Measurements from ENCODE around the gene ZXDC.

ZXDC gene

GRCh38 chr3:126511291-126511690, 35.6 kb upstream of the ZXDC start:
- no peak for DNase-seq

- DNase-seq = no peak
Measured at GRCh38 chr3:126510308-126510910, 34.7 kb upstream of the ZXDC start.

GRCh38 chr3:126509597-126510307, 34.1 kb upstream of the ZXDC start:
- DNase-seq = no peak

GRCh38 chr3:126508564-126508964, 32.9 kb upstream of the ZXDC start:
- DNase-seq = no peak

GRCh38 chr3:126507886-126508285, 32.2 kb upstream of the ZXDC start:
- DNase-seq = no peak

GRCh38 chr3:126503701-126504100, 28.0 kb upstream of the ZXDC start:
- no peak for DNase-seq

GRCh38 chr3:126502656-126503055, 27.0 kb upstream of the ZXDC start:
- no peak for DNase-seq

GRCh38 chr3:126501736-126502135, 26.0 kb upstream of the ZXDC start:
- DNase-seq = no peak

- DNase-seq = no peak
Measured at GRCh38 chr3:126501054-126501453, 25.4 kb upstream of the ZXDC start.

- no peak for DNase-seq
Measured at GRCh38 chr3:126500016-126500415, 24.3 kb upstream of the ZXDC start.

- DNase-seq = no peak
Measured at GRCh38 chr3:126499401-126499800, 23.7 kb upstream of the ZXDC start.

GRCh38 chr3:126498929-126499328, 23.2 kb upstream of the ZXDC start:
- no peak for DNase-seq

- DNase-seq = no peak
Measured at GRCh38 chr3:126498461-126498860, 22.8 kb upstream of the ZXDC start.

GRCh38 chr3:126497956-126498355, 22.3 kb upstream of the ZXDC start:
- DNase-seq = no peak

GRCh38 chr3:126496894-126497850, 21.5 kb upstream of the ZXDC start:
- DNase-seq = no peak

- DNase-seq = no peak
Measured at GRCh38 chr3:126495786-126496185, 20.1 kb upstream of the ZXDC start.

GRCh38 chr3:126494970-126495230, 19.2 kb upstream of the ZXDC start:
- DNase-seq = no peak

- DNase-seq = no peak
Measured at GRCh38 chr3:126494204-126494969, 18.7 kb upstream of the ZXDC start.

GRCh38 chr3:126493739-126494138, 18.0 kb upstream of the ZXDC start:
- DNase-seq = no peak

GRCh38 chr3:126493051-126493450, 17.4 kb upstream of the ZXDC start:
- DNase-seq = no peak

GRCh38 chr3:126491221-126492013, 15.7 kb upstream of the ZXDC start:
- DNase-seq = no peak

GRCh38 chr3:126490619-126491018, 14.9 kb upstream of the ZXDC start:
- no peak for DNase-seq

Measured in activated CD8-positive, alpha-beta memory T cell treated with anti-CD3 and anti-CD28 coated beads for 24 hours (primary cell).